Lower leg skin (tissue), 4 donors: Measurements from ENCODE around the gene MOSPD2. TPM values are rescaled to one million over a fixed set of nuclear protein-coding genes. Genes with fewer than 3 reads are reported as not detected.

ENCODE experiments used
- DNase-seq, 2 donors: peaks; one replicate each; pipeline ENCODE4 v3.0.0-alpha.2; 2019; ENCODE audit warnings: low spot score in 2 of 2
- H3K4me3 ChIP-seq: fragments of 200-600 bp; sonication (generic); 2 replicates; pipeline ENCODE4 v1.5.1; 2017; ENCODE audit warnings: mild to moderate bottlenecking, low read depth; ENCODE audit not compliant: poor library complexity, severe bottlenecking
- CTCF ChIP-seq, 3 donors: fragments of 450-650 bp; IDR thresholded peaks; one replicate each; pipeline ENCODE4 v1.5.1; 2016; ENCODE audit warnings: antibody characterized with exemption in 3 of 3, mild to moderate bottlenecking in 3 of 3, moderate library complexity in 2 of 3
- POLR2A ChIP-seq, 2 donors: fragments of 450-650 bp; IDR thresholded peaks; one replicate each; pipeline ENCODE4 v1.6.1; 2016 to 2017; ENCODE audit warnings: antibody characterized with exemption in 2 of 2, mild to moderate bottlenecking in 1 of 2, moderate library complexity in 1 of 2
- WGBS, 2 donors: methylation state at CpG; one replicate each; pipeline ENCODE4 v1.1.5; 2018; 5-methylcytosine and 5-hydroxymethylcytosine counted together
- intact Hi-C: fragments of 100-400 bp; cut with DNase I; formaldehyde crosslinking; loops from one replicate; pipeline ENCODE4 v1.15.0; 2023; ENCODE audit warnings: low total_unique reads
- total RNA-seq, 4 donors: library from RNA; depleted of rRNA; stranded (reverse); fragments of >200 nt; gene quantifications; one replicate each; pipeline ENCODE4 v1.1.0, GENCODE V29; 2016

MOSPD2 gene
- total RNA-seq, 4 donors from 2014 or later, result 17.3 to 41.5 (median 22.5) TPM

- DNase-seq, result no peak
- H3K4me3 ChIP-seq, result no peak overlapping the region
- no peak for TF ChIP-seq CTCF (IDR thresholded peaks at IDR 0.05)
- TF ChIP-seq POLR2A (IDR thresholded peaks at IDR 0.05), result no peak
- intact Hi-C loops, result no loop called here
These were observed 40.6 kb upstream of the MOSPD2 start for GRCh38 chrX:14832586-14832985.

- intact Hi-C loops, result no loop called here
- no peak for DNase-seq
- no peak for TF ChIP-seq CTCF (IDR thresholded peaks at IDR 0.05)
- no peak for TF ChIP-seq POLR2A (IDR thresholded peaks at IDR 0.05)
- H3K4me3 ChIP-seq, result no peak overlapping the region
- whole genome bisulfite sequencing, 2 donors, result 65 to 94% methylated on average over 2 of the region's 2 CpGs
These were observed 36.1 kb upstream of the MOSPD2 start for GRCh38 chrX:14837155-14837554.

GRCh38 chrX:14843666-14844065 is 29.6 kb upstream of the MOSPD2 start:
- intact Hi-C loops, result no loop called here
- WGBS, 2 donors, result 88 to 89% methylated on average over 4 of the region's 4 CpGs
- TF ChIP-seq CTCF (IDR thresholded peaks at IDR 0.05) (no peak), POLR2A (IDR thresholded peaks at IDR 0.05) (no peak)
- no peak overlapping the region for H3K4me3 ChIP-seq
- DNase-seq, result no peak

- intact Hi-C loops, result no loop called here
- H3K4me3 ChIP-seq, result no peak overlapping the region
- DNase-seq, result no peak
- WGBS, 2 donors, result 64 to 91% methylated on average over 3 of the region's 3 CpGs
- TF ChIP-seq CTCF (IDR thresholded peaks at IDR 0.05) (no peak), POLR2A (IDR thresholded peaks at IDR 0.05) (no peak)
These were observed 21.7 kb upstream of the MOSPD2 start for GRCh38 chrX:14851526-14851925.

- no peak overlapping the region for H3K4me3 ChIP-seq
- DNase-seq, result no peak
- TF ChIP-seq POLR2A (IDR thresholded peaks at IDR 0.05) (no peak), CTCF (IDR thresholded peaks at IDR 0.05) (no peak)
- intact Hi-C loops, result no loop called here
- 69 to 82% methylated on average over 1 of the region's 1 CpG for WGBS, 2 donors
These were observed 8.6 kb upstream of the MOSPD2 start for GRCh38 chrX:14864631-14865030.

GRCh38 chrX:14865201-14865600 is 8.0 kb upstream of the MOSPD2 start:
- intact Hi-C loops, result no loop called here
- DNase-seq, result no peak
- 77 to 82% methylated on average over 1 of the region's 1 CpG for WGBS, 2 donors
- TF ChIP-seq CTCF (IDR thresholded peaks at IDR 0.05), result no peak
- H3K4me3 ChIP-seq, result no peak overlapping the region
